Measurements from ENCODE around the gene CXXC5. TPM values are rescaled to one million over a fixed set of nuclear protein-coding genes. Genes with fewer than 3 reads are reported as not detected.

CXXC5 gene
- polyA plus RNA-seq, 1 donor from 2014 or later = 24.4 TPM

GRCh38 chr5:139646912-139647505 is 1.1 kb upstream of the CXXC5 start:
- no peaks in the 10 kb centered on the region for H4K20me1 ChIP-seq (ENCODE audit: insufficient read depth)
- peaks cover 31% of the 10 kb centered on the region for H3K27me3 ChIP-seq (ENCODE audit: insufficient read depth, low read depth, low read length)
- H3K9me3 ChIP-seq (ENCODE audit: low read length) = no peaks in the 10 kb centered on the region
- H3K79me2 ChIP-seq (replicated peaks; ENCODE audit: insufficient read depth, low read length) = peaks cover 26% of the 10 kb centered on the region
- no peak overlapping the region for H3K4me2 ChIP-seq (ENCODE audit: low read length)
- peak overlapping the region; percentile 47 for H3K27ac ChIP-seq (ENCODE audit: low read length)
- TF ChIP-seq REST (IDR thresholded peaks at IDR 0.05; ENCODE audit: borderline replicate concordance) = no peak
- no peak for TF ChIP-seq RAD21 (conservative IDR thresholded peaks at IDR 0.05)
- TF ChIP-seq EZH2 (IDR thresholded peaks at IDR 0.05; ENCODE audit: borderline replicate concordance, insufficient read depth, low read length, poor library complexity, severe bottlenecking) = no peak
- TF ChIP-seq TAF1 (IDR thresholded peaks at IDR 0.05; ENCODE audit: low read depth) = peak; percentile 35
- no peak for TF ChIP-seq SMC3 (conservative IDR thresholded peaks at IDR 0.05; ENCODE audit: poor library complexity)
- no peaks in the 10 kb centered on the region for H3K36me3 ChIP-seq (ENCODE audit: insufficient read depth, low read length)
- H3K9me2 ChIP-seq (ENCODE audit: insufficient read depth, low read length) = no peaks in the 10 kb centered on the region
- H2AFZ ChIP-seq (ENCODE audit: low read depth, low read length) = no peak overlapping the region
- peak overlapping the region; percentile 41 for H3K9ac ChIP-seq (ENCODE audit: low read length)
- H3F3A ChIP-seq (ENCODE audit: insufficient read depth, low read length, poor library complexity, severe bottlenecking) = no peaks in the 10 kb centered on the region
- peak overlapping the region; percentile 87 for H3K4me3 ChIP-seq (ENCODE audit: low read length)

GRCh38 chr5:139647506-139648204 is 494 bp upstream of the CXXC5 start:
- H3K27me3 ChIP-seq (ENCODE audit: insufficient read depth, low read depth, low read length) = peaks cover 31% of the 10 kb centered on the region
- TF ChIP-seq POLR2AphosphoS5 (IDR thresholded peaks at IDR 0.05) (no peak), CTCF (IDR thresholded peaks at IDR 0.05; ENCODE audit: poor library complexity, severe bottlenecking) (no peak), TAF1 (IDR thresholded peaks at IDR 0.05; ENCODE audit: low read depth) (no peak), SMC3 (conservative IDR thresholded peaks at IDR 0.05; ENCODE audit: poor library complexity) (no peak), REST (IDR thresholded peaks at IDR 0.05; ENCODE audit: borderline replicate concordance) (no peak), EZH2 (IDR thresholded peaks at IDR 0.05; ENCODE audit: borderline replicate concordance, insufficient read depth, low read length, poor library complexity, severe bottlenecking) (no peak), EP300 (conservative IDR thresholded peaks at IDR 0.05; ENCODE audit: poor library complexity, severe bottlenecking) (no peak), RAD21 (conservative IDR thresholded peaks at IDR 0.05) (no peak), MXI1 (conservative IDR thresholded peaks at IDR 0.05; ENCODE audit: poor library complexity, severe bottlenecking) (no peak)
- no peaks in the 10 kb centered on the region for H3K9me2 ChIP-seq (ENCODE audit: insufficient read depth, low read length)
- peak overlapping the region; percentile 87 for H3K4me3 ChIP-seq (ENCODE audit: low read length)
- H2AFZ ChIP-seq (ENCODE audit: low read depth, low read length) = no peak overlapping the region
- H3K79me2 ChIP-seq (replicated peaks; ENCODE audit: insufficient read depth, low read length) = peaks cover 26% of the 10 kb centered on the region
- no peak overlapping the region for H3K27ac ChIP-seq (ENCODE audit: low read length)
- peak overlapping the region; percentile 69 for H3K9ac ChIP-seq (ENCODE audit: low read length)
- no peaks in the 10 kb centered on the region for H4K20me1 ChIP-seq (ENCODE audit: insufficient read depth)
- H3K36me3 ChIP-seq (ENCODE audit: insufficient read depth, low read length) = no peaks in the 10 kb centered on the region
- H3K4me2 ChIP-seq (ENCODE audit: low read length) = peak overlapping the region; percentile 39
- H3K9me3 ChIP-seq (ENCODE audit: low read length) = no peaks in the 10 kb centered on the region
- H3F3A ChIP-seq (ENCODE audit: insufficient read depth, low read length, poor library complexity, severe bottlenecking) = no peaks in the 10 kb centered on the region

All from neural cell (in vitro differentiated cells).